ENCODE results near the gene TMEM121.
"Not testable (repeated sequence)": the region's sequence is repeated elsewhere in the genome, so short reads cannot be mapped to it uniquely, and the experiment has no call there.

Gene TMEM121

DNA sequence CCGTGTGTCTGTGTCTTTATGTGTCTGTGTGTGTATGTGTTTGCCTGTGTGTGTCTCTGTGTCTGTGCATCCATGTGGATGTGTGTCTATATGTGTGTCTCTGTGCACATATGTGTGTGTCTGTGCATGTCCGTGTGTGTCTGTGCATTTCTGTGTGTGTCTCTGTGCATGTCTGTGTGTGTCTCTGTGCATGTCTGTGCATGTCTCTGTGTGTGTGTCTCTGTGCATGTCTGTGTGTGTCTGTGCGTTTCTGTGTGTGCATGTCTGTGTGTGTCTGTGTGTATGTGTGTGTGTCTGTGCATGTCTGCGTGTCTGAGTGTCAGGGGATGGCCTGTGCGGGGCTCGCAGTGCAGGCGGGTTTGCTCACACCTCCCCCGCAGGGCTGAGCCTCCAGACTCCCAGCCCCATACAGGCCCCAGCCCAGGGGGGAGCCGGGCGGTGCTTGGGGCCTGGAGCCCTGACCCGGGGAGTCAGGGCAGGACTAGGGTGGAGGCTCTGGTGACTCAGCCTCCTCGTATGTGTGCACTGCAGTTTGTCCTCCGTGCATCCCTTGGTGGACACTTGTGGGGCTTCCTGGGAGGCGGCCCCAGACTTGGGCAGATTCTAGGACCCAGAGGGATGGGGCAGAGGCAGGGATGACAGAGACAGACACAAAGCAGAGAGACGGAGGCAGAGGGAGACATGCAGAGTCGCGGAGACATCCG is 41.9 kb downstream of the TMEM121 start:
- peaks cover 35% of the 10 kb centered on the region for H3K9me3 ChIP-seq (ENCODE audit: control insufficient read depth, low read length)
- H3K27ac ChIP-seq (ENCODE audit: low read depth, low read length, severe bottlenecking); H3K4me1 ChIP-seq (ENCODE audit: control insufficient read depth, insufficient read depth, low read length, poor library complexity, severe bottlenecking); H3K36me3 ChIP-seq (ENCODE audit: control insufficient read depth, insufficient read depth, low read length); H3K4me3 ChIP-seq (ENCODE audit: extremely low read depth, insufficient read depth, low read length, poor library complexity, severe bottlenecking): not testable (repeated sequence)
- WGBS, 2 experiments (ENCODE audit: insufficient coverage in 2 of 2), result 81 to 90% methylated on average over 3 to 5 of the region's 18 CpGs

DNA sequence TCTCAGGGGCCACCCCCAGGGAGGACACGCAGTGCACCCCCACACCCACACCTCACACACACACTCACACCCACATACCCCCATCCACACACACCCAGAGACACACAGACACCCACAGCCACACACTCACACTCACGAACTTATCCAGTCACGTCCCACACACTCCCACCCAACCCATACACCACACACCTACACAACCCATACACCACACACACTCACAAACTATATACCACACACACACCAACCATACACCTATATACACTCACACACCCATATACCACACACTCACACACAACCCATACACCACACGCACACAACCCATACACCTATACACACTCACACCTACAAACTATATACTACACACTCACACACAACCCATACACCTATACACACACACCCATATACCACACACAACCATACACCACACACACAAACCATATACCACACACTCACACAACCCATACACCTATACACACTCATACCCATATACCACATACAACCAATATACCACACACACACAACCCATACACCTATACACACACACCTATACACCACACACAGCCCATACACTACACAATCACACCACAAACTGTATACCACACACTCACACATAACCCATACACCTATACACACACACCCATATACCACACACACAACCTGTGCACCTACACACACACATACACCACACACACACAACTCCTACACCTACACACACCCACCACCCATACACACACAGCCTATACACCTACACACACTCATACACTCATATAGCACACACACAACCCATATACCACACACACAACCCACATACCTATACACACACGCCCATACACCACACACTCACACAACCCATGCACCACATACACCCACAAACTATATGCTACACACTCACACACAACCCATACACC is 42.7 kb downstream of the TMEM121 start:
- H3K36me3 ChIP-seq (ENCODE audit: control insufficient read depth, insufficient read depth, low read length), result no peaks in the 10 kb centered on the region
- peaks cover 38% of the 10 kb centered on the region for H3K9me3 ChIP-seq (ENCODE audit: control insufficient read depth, low read length)
- no peaks in the 10 kb centered on the region for H3K4me1 ChIP-seq (ENCODE audit: control insufficient read depth, insufficient read depth, low read length, poor library complexity, severe bottlenecking)
- no peak overlapping the region for H3K27ac ChIP-seq (ENCODE audit: low read depth, low read length, severe bottlenecking)
- WGBS, 2 experiments (ENCODE audit: insufficient coverage in 2 of 2), result 71 to 73% methylated on average over 2 of the region's 5 CpGs
- H3K4me3 ChIP-seq (ENCODE audit: extremely low read depth, insufficient read depth, low read length, poor library complexity, severe bottlenecking), result no peak overlapping the region

DNA sequence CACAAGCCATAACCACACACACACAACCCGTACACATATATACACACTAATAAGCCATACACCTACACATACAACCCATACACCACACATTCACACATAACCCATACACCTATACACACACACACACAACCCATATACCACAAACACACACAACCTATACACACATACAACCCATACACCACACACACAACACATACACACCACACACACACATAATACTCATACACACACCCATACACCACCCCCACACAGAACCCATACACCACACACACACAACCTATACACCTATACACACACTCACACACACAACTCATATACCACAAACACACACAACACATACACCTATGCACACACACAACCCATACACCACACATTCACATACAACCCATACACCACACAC is 44.1 kb downstream of the TMEM121 start:
- H3K27ac ChIP-seq (ENCODE audit: low read depth, low read length, severe bottlenecking), result no peak overlapping the region
- no peaks in the 10 kb centered on the region for H3K36me3 ChIP-seq (ENCODE audit: control insufficient read depth, insufficient read depth, low read length)
- H3K4me1 ChIP-seq (ENCODE audit: control insufficient read depth, insufficient read depth, low read length, poor library complexity, severe bottlenecking), result no peaks in the 10 kb centered on the region
- H3K4me3 ChIP-seq (ENCODE audit: extremely low read depth, insufficient read depth, low read length, poor library complexity, severe bottlenecking), result no peak overlapping the region
- 56 to 93% methylated on average over 1 of the region's 1 CpG for WGBS, 2 experiments (ENCODE audit: insufficient coverage in 2 of 2)
- H3K9me3 ChIP-seq (ENCODE audit: control insufficient read depth, low read length), result peaks cover 38% of the 10 kb centered on the region

DNA sequence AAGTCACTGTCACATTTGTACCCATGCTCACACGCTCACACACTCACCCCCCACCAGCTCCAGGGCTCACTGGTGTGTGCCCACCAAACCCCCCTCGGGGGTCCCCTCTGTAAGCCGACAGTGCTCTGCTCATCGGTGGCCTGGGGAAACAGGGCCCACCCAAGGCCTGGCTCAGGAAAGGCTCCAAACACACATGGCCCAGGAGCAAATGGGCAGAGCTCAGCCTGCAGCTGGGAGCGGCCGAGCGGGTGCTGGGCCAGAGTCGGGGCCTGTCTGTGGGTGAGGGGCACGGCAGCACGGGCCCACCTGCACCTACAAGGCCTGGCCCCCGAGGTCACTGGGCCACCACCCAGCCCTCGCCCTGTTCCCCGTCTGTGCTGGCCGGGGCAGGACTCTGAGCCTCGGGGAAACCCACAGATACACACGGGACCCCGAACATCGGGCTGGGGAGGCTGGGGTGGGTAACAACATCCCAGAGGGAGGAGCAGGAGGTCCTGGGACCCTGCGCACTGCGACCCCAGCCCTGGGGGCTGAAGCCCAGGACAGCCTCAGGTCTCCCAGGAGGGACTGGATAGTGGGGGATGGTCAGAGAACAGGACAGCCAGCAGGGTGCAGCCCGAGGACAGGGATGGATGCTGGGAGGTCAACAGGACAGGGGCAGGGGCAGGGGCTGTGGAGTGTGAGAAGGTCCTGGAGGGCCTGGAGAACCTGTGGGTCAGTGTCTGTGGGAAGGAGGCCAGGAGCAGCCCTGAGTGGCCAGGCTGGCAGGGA is 45.0 kb downstream of the TMEM121 start:
- H3K4me1 ChIP-seq (ENCODE audit: control insufficient read depth, insufficient read depth, low read length, poor library complexity, severe bottlenecking); H3K27ac ChIP-seq (ENCODE audit: low read depth, low read length, severe bottlenecking); H3K36me3 ChIP-seq (ENCODE audit: control insufficient read depth, insufficient read depth, low read length); H3K4me3 ChIP-seq (ENCODE audit: extremely low read depth, insufficient read depth, low read length, poor library complexity, severe bottlenecking): not testable (repeated sequence)
- WGBS, 2 experiments (ENCODE audit: insufficient coverage in 2 of 2), result 78 to 84% methylated on average over 7 to 14 of the region's 21 CpGs
- peaks cover 40% of the 10 kb centered on the region for H3K9me3 ChIP-seq (ENCODE audit: control insufficient read depth, low read length)

DNA sequence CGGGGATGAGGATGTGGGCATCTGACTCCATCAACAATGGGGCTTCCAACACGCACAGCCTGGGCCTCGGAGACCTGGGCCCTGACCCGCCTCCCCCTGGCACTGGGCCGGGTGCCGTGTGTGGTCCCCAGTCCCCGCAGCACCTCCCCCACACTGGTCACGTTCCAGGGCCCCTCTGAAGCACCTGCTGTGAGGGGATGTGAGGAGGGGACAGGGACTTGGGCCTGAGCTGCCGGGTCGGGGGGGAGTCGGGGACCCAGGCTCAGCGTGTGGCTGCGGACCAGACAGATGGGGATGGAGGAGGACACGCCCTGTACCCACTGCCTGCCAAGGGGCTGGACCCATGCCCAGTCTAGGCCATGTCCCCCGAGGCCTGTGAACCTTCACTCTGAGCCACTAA is 45.7 kb downstream of the TMEM121 start:
- not testable (repeated sequence) for H3K36me3 ChIP-seq (ENCODE audit: control insufficient read depth, insufficient read depth, low read length); H3K27ac ChIP-seq (ENCODE audit: low read depth, low read length, severe bottlenecking); H3K4me1 ChIP-seq (ENCODE audit: control insufficient read depth, insufficient read depth, low read length, poor library complexity, severe bottlenecking); H3K4me3 ChIP-seq (ENCODE audit: extremely low read depth, insufficient read depth, low read length, poor library complexity, severe bottlenecking)
- H3K9me3 ChIP-seq (ENCODE audit: control insufficient read depth, low read length), result peaks cover 47% of the 10 kb centered on the region
- no CpG with 5 or more reads among the region's 15 CpGs for WGBS, 2 experiments (ENCODE audit: insufficient coverage in 2 of 2)

DNA sequence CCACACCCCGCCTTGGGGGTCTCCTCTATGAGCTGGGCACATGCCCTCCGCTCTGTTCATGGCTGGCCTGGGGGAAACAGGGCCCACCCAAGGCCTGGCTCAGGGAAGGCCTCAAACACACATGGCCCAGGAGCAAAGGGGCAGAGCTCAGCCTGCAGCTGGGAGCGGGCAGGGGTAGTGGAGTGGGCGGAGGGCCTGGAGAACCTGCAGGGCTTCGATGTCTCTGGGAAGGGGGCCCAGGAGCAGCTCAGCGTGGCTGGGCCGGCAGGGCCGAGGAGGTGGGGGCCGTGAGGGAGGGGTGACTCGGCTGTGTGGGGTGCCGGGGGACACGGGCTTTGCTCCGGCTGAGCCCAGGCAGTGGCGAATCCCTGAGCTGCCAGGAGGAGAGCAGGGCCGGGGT is 47.5 kb downstream of the TMEM121 start:
- H3K27ac ChIP-seq (ENCODE audit: low read depth, low read length, severe bottlenecking); H3K36me3 ChIP-seq (ENCODE audit: control insufficient read depth, insufficient read depth, low read length); H3K4me1 ChIP-seq (ENCODE audit: control insufficient read depth, insufficient read depth, low read length, poor library complexity, severe bottlenecking); H3K4me3 ChIP-seq (ENCODE audit: extremely low read depth, insufficient read depth, low read length, poor library complexity, severe bottlenecking): not testable (repeated sequence)
- peaks cover 47% of the 10 kb centered on the region for H3K9me3 ChIP-seq (ENCODE audit: control insufficient read depth, low read length)
- 64 to 100% methylated on average over 2 to 3 of the region's 15 CpGs for WGBS, 2 experiments (ENCODE audit: insufficient coverage in 2 of 2)

DNA sequence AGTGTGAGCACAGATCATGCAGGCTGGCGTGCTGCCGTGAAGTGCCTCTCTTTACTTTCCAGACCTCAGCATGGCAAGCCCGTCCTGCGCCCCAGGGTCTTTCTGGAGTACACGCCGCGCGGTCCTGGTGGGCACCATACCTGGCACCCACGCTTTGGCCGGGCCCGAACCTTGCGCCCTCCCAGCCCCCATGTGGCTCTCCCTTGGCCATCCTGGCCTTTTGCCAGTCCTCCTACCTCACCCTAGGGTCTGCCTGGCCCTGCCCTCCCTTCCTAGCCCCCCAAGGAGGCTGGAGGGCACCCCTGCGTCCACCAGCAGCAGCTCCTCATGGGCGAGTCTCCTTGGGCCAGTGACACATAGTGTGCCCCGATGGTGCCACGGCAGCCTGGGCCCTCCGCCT is 48.0 kb downstream of the TMEM121 start:
- not testable (repeated sequence) for H3K27ac ChIP-seq (ENCODE audit: low read depth, low read length, severe bottlenecking); H3K36me3 ChIP-seq (ENCODE audit: control insufficient read depth, insufficient read depth, low read length); H3K4me3 ChIP-seq (ENCODE audit: extremely low read depth, insufficient read depth, low read length, poor library complexity, severe bottlenecking); H3K4me1 ChIP-seq (ENCODE audit: control insufficient read depth, insufficient read depth, low read length, poor library complexity, severe bottlenecking)
- WGBS, 2 experiments (ENCODE audit: insufficient coverage in 2 of 2), result no CpG with 5 or more reads among the region's 17 CpGs
- H3K9me3 ChIP-seq (ENCODE audit: control insufficient read depth, low read length), result peaks cover 41% of the 10 kb centered on the region

DNA sequence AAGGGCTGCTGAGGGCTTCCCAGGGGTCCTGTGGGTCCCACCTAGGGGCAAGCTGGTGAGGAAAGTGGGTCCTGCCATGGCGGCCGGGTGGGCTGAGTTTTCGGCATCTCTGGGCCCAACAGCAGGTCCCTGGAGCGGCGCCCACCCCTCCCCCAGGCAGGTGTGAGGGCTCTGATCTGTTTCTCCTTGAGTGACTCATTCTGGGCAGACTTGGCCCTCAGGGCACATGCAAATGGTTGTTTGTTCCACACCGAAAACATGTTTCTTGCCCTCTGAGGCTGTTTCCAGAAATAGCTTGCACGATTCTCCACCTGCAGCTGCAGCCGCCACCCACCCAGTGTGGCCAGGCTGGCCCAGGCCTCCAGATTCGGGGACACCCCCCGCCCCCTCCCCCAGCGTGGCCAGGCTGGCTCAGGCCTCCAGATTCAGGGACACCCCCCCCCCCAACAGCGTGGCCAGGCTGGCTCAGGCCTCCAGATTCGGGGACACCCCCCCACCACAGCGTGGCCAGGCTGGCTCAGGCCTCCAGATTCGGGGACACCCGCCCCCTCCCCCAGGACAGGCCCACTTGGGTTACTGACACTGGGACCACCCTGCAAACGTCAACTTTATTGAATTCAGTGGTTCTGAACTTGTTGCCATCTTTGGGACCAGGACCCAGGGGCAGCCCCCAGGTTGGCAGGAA is 48.8 kb downstream of the TMEM121 start:
- H3K9me3 ChIP-seq (ENCODE audit: control insufficient read depth, low read length), result peaks cover 34% of the 10 kb centered on the region
- not testable (repeated sequence) for H3K4me3 ChIP-seq (ENCODE audit: extremely low read depth, insufficient read depth, low read length, poor library complexity, severe bottlenecking); H3K27ac ChIP-seq (ENCODE audit: low read depth, low read length, severe bottlenecking); H3K36me3 ChIP-seq (ENCODE audit: control insufficient read depth, insufficient read depth, low read length); H3K4me1 ChIP-seq (ENCODE audit: control insufficient read depth, insufficient read depth, low read length, poor library complexity, severe bottlenecking)
- WGBS, 2 experiments (ENCODE audit: insufficient coverage in 2 of 2), result no CpG with 5 or more reads among the region's 17 CpGs

DNA sequence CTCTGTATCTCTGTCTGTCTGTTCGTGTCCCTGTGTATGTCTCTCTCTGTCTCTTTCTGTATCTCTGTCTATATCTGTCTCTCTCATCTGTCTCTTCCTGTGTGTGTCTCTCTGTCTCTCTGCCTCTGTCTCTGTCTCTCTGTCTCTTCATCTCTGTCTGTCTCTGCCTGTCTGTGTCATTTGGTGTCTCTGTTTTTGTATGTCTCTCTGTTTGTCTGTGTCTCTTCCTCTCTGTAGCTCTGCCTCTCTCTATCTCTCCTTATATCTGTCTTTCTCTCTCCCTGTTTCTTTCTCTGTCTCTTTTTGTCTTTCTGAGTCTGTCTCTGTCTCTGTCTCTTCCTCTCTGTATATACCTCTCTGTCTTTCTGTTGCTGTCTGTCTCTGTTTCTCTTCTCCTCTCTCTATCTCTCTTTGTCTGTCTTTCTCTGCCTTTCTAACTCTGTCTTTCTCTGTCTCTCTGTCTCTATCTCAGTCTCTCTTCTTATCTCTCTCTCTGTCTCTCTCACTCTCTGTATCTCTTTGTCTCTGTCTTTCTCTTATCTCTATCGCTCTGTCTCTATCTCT is 50.2 kb downstream of the TMEM121 start:
- H3K4me3 ChIP-seq (ENCODE audit: extremely low read depth, insufficient read depth, low read length, poor library complexity, severe bottlenecking), result no peak overlapping the region
- 83 to 84% methylated on average over 2 of the region's 2 CpGs for WGBS, 2 experiments (ENCODE audit: insufficient coverage in 2 of 2)

DNA sequence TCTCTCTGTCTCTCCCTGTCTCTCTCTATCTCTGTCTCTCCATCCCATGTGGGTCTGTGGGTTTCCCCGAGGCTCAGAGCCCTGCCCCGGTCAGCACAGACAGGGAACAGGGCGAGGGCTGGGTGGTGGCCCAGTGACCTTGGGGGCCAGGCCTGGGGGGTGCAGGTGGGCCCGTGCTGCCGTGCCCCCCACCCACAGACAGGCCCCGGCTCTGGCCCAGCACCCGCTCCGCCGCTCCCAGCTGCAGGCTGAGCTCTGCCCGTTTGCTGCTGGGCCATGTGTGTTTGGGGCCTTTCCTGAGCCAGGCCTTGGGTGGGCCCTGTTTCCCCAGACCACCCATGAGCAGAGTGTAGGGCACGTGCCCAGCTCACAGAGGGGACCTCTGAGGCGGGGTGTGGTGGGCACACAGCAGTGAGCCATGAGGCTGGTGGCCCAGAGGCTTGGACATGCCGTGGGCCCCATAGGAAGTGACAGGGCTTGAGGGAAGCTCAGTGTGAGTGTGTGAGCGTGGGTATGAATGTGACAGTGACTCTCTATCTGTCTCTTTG is 51.0 kb downstream of the TMEM121 start:
- 76 to 81% methylated on average over 9 to 13 of the region's 14 CpGs for WGBS, 2 experiments (ENCODE audit: insufficient coverage in 2 of 2)
- no peak overlapping the region for H3K27ac ChIP-seq (ENCODE audit: low read depth, low read length, severe bottlenecking)
- no peaks in the 10 kb centered on the region for H3K36me3 ChIP-seq (ENCODE audit: control insufficient read depth, insufficient read depth, low read length)
- H3K4me1 ChIP-seq (ENCODE audit: control insufficient read depth, insufficient read depth, low read length, poor library complexity, severe bottlenecking), result no peaks in the 10 kb centered on the region
- no peak overlapping the region for H3K4me3 ChIP-seq (ENCODE audit: extremely low read depth, insufficient read depth, low read length, poor library complexity, severe bottlenecking)
- H3K9me3 ChIP-seq (ENCODE audit: control insufficient read depth, low read length), result peaks cover 37% of the 10 kb centered on the region

More for the DNA sequence above, 50.2 kb downstream of the TMEM121 start:
- H3K9me3 ChIP-seq (ENCODE audit: control insufficient read depth, low read length), result peaks cover 33% of the 10 kb centered on the region
- H3K27ac ChIP-seq (ENCODE audit: low read depth, low read length, severe bottlenecking), result no peak overlapping the region
- H3K36me3 ChIP-seq (ENCODE audit: control insufficient read depth, insufficient read depth, low read length), result no peaks in the 10 kb centered on the region
- no peaks in the 10 kb centered on the region for H3K4me1 ChIP-seq (ENCODE audit: control insufficient read depth, insufficient read depth, low read length, poor library complexity, severe bottlenecking)
